ENCODE data around the gene PRRC2A.

DNA sequence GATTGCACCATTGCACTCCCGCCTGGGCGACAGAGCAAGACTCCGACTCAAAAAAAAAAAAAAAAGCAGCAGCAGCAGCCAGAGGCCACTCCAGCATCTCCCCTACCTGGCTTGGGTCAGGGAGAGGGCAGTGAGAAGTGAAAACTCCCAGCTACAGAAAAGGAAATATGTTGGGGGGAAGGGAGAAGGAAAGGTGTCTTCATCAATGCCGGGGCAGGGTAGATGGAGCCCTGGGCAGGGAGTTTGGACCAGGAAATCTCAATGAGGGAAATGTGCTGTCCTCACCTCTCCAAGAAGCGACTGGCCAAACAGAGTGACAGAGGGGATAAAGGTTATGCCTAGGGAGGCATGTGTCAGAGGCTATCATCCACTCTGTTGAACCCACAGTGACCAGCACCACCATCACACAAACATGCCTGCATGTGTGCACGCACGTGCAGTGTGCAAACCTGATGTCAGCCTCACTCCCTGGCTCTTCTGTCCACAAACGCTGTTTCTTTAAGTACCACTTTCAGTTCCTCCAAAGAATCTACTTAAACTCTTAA, 6.4 kb upstream of the PRRC2A start:
- no peak for TF ChIP-seq EZH2phosphoT487 (IDR thresholded peaks at IDR 0.05; ENCODE audit: insufficient read depth, low read depth)
- TF ChIP-seq EZH2 (IDR thresholded peaks at IDR 0.05; ENCODE audit: insufficient read depth, poor library complexity, severe bottlenecking), result no peak
